Endothelial cell of umbilical vein (primary cell): ENCODE measurements around the gene TBL1Y. TPM values are rescaled to one million over a fixed set of nuclear protein-coding genes. Genes with fewer than 3 reads are reported as not detected.

Experiments used
- BruUV-seq: library from RNA; stranded (reverse); fragments of 400-500 nt; replicated peaks from 2 replicates; lab custom pipeline; 2021; lab: Mats Ljungman, UMichigan
- CTCF ChIA-PET: fragments of 300-600, 350-600 bp; sonication (Branson Sonifier 250); formaldehyde crosslinking; loops from one replicate; lab custom pipeline; 2021; ENCODE audit warnings: antibody characterized with exemption, inconsistent platforms; lab: Charles Lee
- POLR2A ChIA-PET: fragments of 300-600, 350-600 bp; sonication (Branson Sonifier 250); formaldehyde crosslinking; loops from one replicate; lab custom pipeline; 2021; ENCODE audit warnings: antibody characterized with exemption, inconsistent platforms; lab: Charles Lee
- DNase-seq: peaks from one replicate; pipeline ENCODE4 v3.0.0-alpha.2; 2011; ENCODE audit warnings: low read depth, low spot score
- FAIRE-seq: peaks from 2 replicates; lab custom pipeline; 2011; peaks lifted over from hg19 to GRCh38; lab: Jason Lieb, UNC
- H2AFZ ChIP-seq: 2 replicates; pipeline ENCODE4 v1.6.0; 2012; ENCODE audit warnings: low read depth, low read length, control low read depth, inconsistent platforms
- H3K27ac ChIP-seq: 2 replicates; pipeline ENCODE4 v1.5.1; 2011; ENCODE audit warnings: low read depth, mild to moderate bottlenecking, control low read depth, low read length, moderate library complexity; ENCODE audit not compliant: insufficient read depth
- H3K27me3 ChIP-seq, 2 experiments: 2 replicates each; pipeline versions ENCODE4 v1.6.0 to v1.6.1; 2011; ENCODE audit warnings: low read length in 2 of 2, mixed read lengths in 1 of 2; ENCODE audit not compliant: control insufficient read depth in 2 of 2, insufficient read depth in 2 of 2
- H3K36me3 ChIP-seq, 2 experiments: 2 replicates in 1 of 2; 3 replicates in 1 of 2; pipeline ENCODE4 v1.5.1; 2011; ENCODE audit warnings: low read length in 2 of 2, mild to moderate bottlenecking in 1 of 2, moderate library complexity in 1 of 2; ENCODE audit not compliant: control insufficient read depth in 2 of 2, insufficient read depth in 2 of 2; ENCODE audit errors: extremely low read depth in 1 of 2
- H3K4me1 ChIP-seq: 3 replicates; pipeline ENCODE4 v1.5.1; 2011; ENCODE audit warnings: mild to moderate bottlenecking, low read length; ENCODE audit not compliant: control insufficient read depth, insufficient read depth; ENCODE audit errors: extremely low read depth
- H3K4me2 ChIP-seq: 2 replicates; pipeline ENCODE4 v1.6.1; 2011; ENCODE audit warnings: low read length, control low read depth, mixed read lengths; ENCODE audit not compliant: insufficient read depth
- H3K4me3 ChIP-seq, 3 experiments: fragments of 200-600 bp in 1 of 3; sonication (generic), shearing (Covaris generic) in 1 of 3; replicated peaks in 1 of 3; 2 replicates each; pipeline ENCODE4 v1.5.1; 2011 to 2016; ENCODE audit warnings: control low read depth in 3 of 3, low read length in 3 of 3, mild to moderate bottlenecking in 2 of 3, inconsistent platforms in 1 of 3, low read depth in 1 of 3, moderate library complexity in 1 of 3; ENCODE audit not compliant: insufficient read depth in 1 of 3
- H3K79me2 ChIP-seq: 2 replicates; pipeline ENCODE4 v1.6.0; 2012; ENCODE audit warnings: low read length, inconsistent platforms; ENCODE audit not compliant: control insufficient read depth, insufficient read depth
- H3K9ac ChIP-seq: replicated peaks from 2 replicates; pipeline ENCODE3; 2011; ENCODE audit warnings: low read length, control low read depth; ENCODE audit not compliant: insufficient read depth; ENCODE audit errors: extremely low read depth
- H3K9me1 ChIP-seq: replicated peaks from 3 replicates; pipeline ENCODE4 v1.6.0; 2011; ENCODE audit warnings: mild to moderate bottlenecking, low read length; ENCODE audit not compliant: control insufficient read depth, insufficient read depth; ENCODE audit errors: extremely low read depth
- H3K9me3 ChIP-seq: replicated peaks from 2 replicates; pipeline ENCODE4 v1.5.1; 2012; ENCODE audit warnings: low read length, inconsistent platforms; ENCODE audit not compliant: control insufficient read depth, insufficient read depth
- H4K20me1 ChIP-seq: replicated peaks from 2 replicates; pipeline ENCODE3; 2011; ENCODE audit warnings: mild to moderate bottlenecking, low read length; ENCODE audit not compliant: control insufficient read depth, insufficient read depth; ENCODE audit errors: extremely low read depth
- EZH2 ChIP-seq: IDR thresholded peaks from 2 replicates; pipeline ENCODE4 v1.6.1; 2012; ENCODE audit warnings: borderline replicate concordance, low read depth, mild to moderate bottlenecking, moderate library complexity, low read length, inconsistent platforms; ENCODE audit not compliant: severe bottlenecking
- FOS ChIP-seq: IDR thresholded peaks from 2 replicates; pipeline ENCODE4 v1.6.1; 2011; ENCODE audit warnings: mild to moderate bottlenecking, low read length, moderate library complexity, borderline replicate concordance; ENCODE audit not compliant: insufficient read depth
- GATA2 ChIP-seq: IDR thresholded peaks from 2 replicates; pipeline ENCODE4 v1.7.0; 2011; ENCODE audit warnings: low read depth, mild to moderate bottlenecking, moderate library complexity, mixed read lengths, low read length; ENCODE audit not compliant: insufficient read length, insufficient read depth
- JUN ChIP-seq: IDR thresholded peaks from 2 replicates; pipeline ENCODE4 v1.6.1; 2011; ENCODE audit warnings: borderline replicate concordance, low read depth; ENCODE audit not compliant: insufficient read length, insufficient read depth
- MYC ChIP-seq: IDR thresholded peaks from one replicate; pipeline ENCODE4 v1.6.1; 2011; ENCODE audit warnings: mild to moderate bottlenecking, low read depth, low read length
- POLR2A ChIP-seq: IDR thresholded peaks from 2 replicates; pipeline ENCODE4 v1.6.1; 2012; ENCODE audit warnings: low read depth, mild to moderate bottlenecking, control low read depth, low read length
- POLR2AphosphoS5 ChIP-seq: IDR thresholded peaks from 2 replicates; pipeline ENCODE4 v1.6.1; 2012; ENCODE audit warnings: low read depth, mild to moderate bottlenecking, control low read depth, low read length, moderate library complexity; ENCODE audit not compliant: insufficient read depth
- dilution Hi-C: fragments of 300-500 bp; cut with MboI; formaldehyde crosslinking; loops from one replicate; pipeline ENCODE4 v1.15.0; 2019; ENCODE audit warnings: low sequenced_read_pairs; ENCODE audit not compliant: extremely low pct_ligation_motif_present
- intact Hi-C: fragments of 100-400 bp; cut with micrococcal nuclease; formaldehyde crosslinking; loops from one replicate; pipeline ENCODE4 v1.10.0; 2022
- polyA plus RNA-seq, 4 experiments: library from polyadenylated mRNA; depleted of rRNA in 3 of 4; stranded (reverse) in 3 of 4; unstranded in 1 of 4; fragments of >200 nt; gene quantifications; 2 replicates each; pipeline versions ENCODE4 v1.2.1 to v1.2.3, GENCODE V29; 2011 to 2012; ENCODE audit warnings: missing spikeins in 1 of 4
- total RNA-seq: library from RNA; stranded (reverse); gene quantifications from 2 replicates; pipeline ENCODE4 v1.2.3, GENCODE V29; 2021
- TF ChIP-seq, protein P1 (sequence below), 2 donors: IDR thresholded peaks; 1 replicate in 1 of 2; 2 replicates in 1 of 2; pipeline ENCODE4 v1.5.1; 2011; ENCODE audit warnings: low read length in 2 of 2, mild to moderate bottlenecking in 2 of 2, moderate library complexity in 2 of 2, control low read depth in 1 of 2, inconsistent platforms in 1 of 2, low read depth in 1 of 2; ENCODE audit not compliant: insufficient read depth in 1 of 2; ENCODE audit errors: extremely low read depth in 1 of 2
- TF ChIP-seq, protein P2 (sequence below): IDR thresholded peaks from 2 replicates; pipeline ENCODE4 v1.6.1; 2011; ENCODE audit not compliant: insufficient read depth, insufficient read length

The TBL1Y gene
- total and polyA plus RNA-seq, 2 donors (not counting 3 experiments of a cell fraction or from before 2014, with no cell fraction given) = not detected

DNA sequence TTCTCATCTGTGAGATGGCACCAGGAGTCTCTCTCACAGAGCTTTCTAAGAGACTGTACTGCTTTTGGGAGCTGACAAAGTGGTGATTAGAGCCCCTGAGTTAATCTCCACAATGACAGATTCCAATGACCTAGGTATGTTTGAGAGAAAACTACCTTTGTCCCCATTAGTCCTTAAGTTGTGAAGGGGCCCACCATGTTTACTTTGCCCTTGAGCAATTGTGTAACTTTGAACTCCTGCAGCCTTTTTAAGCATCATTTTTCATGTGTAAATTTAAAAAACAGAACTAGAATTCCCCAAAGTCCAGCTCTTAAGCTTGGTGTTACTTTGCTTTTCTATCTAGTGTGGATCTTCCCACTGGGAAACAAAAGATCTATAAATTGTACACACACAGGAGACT lies 2.9 kb downstream of the TBL1Y start:
- ChIA-PET POLR2A (no interaction called here), CTCF (no interaction called here)
- Histone ChIP-seq H3K27me3 (no peaks in the 10 kb centered on the region), H3K4me3 (no peak overlapping the region), H3K9me3 (no peaks in the 10 kb centered on the region), H4K20me1 (no peaks in the 10 kb centered on the region), H2AFZ (no peak overlapping the region), H3K9me1 (no peaks in the 10 kb centered on the region), H3K27ac (no peak overlapping the region), H3K79me2 (no peaks in the 10 kb centered on the region), H3K36me3 (no peaks in the 10 kb centered on the region), H3K4me2 (no peak overlapping the region), H3K9ac (no peak overlapping the region), H3K4me1 (no peaks in the 10 kb centered on the region)
- dilution Hi-C loops (no loop called here), intact Hi-C loops (no loop called here)
- BruUV-seq = no TSS peak
- no peak for TF ChIP-seq GATA2
- TF ChIP-seq JUN = no peak
- TF ChIP-seq, protein P1, sequence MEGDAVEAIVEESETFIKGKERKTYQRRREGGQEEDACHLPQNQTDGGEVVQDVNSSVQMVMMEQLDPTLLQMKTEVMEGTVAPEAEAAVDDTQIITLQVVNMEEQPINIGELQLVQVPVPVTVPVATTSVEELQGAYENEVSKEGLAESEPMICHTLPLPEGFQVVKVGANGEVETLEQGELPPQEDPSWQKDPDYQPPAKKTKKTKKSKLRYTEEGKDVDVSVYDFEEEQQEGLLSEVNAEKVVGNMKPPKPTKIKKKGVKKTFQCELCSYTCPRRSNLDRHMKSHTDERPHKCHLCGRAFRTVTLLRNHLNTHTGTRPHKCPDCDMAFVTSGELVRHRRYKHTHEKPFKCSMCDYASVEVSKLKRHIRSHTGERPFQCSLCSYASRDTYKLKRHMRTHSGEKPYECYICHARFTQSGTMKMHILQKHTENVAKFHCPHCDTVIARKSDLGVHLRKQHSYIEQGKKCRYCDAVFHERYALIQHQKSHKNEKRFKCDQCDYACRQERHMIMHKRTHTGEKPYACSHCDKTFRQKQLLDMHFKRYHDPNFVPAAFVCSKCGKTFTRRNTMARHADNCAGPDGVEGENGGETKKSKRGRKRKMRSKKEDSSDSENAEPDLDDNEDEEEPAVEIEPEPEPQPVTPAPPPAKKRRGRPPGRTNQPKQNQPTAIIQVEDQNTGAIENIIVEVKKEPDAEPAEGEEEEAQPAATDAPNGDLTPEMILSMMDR (IDR thresholded peaks at IDR 0.05; ENCODE audit: extremely low read depth in 1 of 2, insufficient read depth in 1 of 2, low read depth in 1 of 2, low read length in 2 of 2) = no peak
- TF ChIP-seq POLR2AphosphoS5 = no peak
- no peak for TF ChIP-seq EZH2
- TF ChIP-seq, protein P2, sequence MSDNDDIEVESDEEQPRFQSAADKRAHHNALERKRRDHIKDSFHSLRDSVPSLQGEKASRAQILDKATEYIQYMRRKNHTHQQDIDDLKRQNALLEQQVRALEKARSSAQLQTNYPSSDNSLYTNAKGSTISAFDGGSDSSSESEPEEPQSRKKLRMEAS = no peak
- TF ChIP-seq FOS = no peak
- no peak for TF ChIP-seq POLR2A
- TF ChIP-seq MYC = no peak
- DNase-seq (no peak), FAIRE-seq (no peak)
